Prostate gland (tissue), 2 donors: ENCODE data around the gene COA8. TPM values are rescaled to one million over a fixed set of nuclear protein-coding genes. Genes with fewer than 3 reads are reported as not detected.

Experiments
- DNase-seq: peaks from one replicate; pipeline ENCODE4 v3.0.0-alpha.2; 2019; ENCODE audit warnings: low spot score
- H3K27ac ChIP-seq, 2 donors: fragments of 200-600 bp; sonication (generic); 2 replicates each; pipeline ENCODE4 v1.5.1; 2017 to 2019
- H3K27me3 ChIP-seq: fragments of 200-600 bp; sonication (generic); replicated peaks from 2 replicates; pipeline ENCODE4 v1.5.1; 2019; ENCODE audit not compliant: insufficient read depth
- H3K36me3 ChIP-seq, 2 donors: fragments of 200-600 bp; sonication (generic); 1 replicate in 1 of 2; 2 replicates in 1 of 2; pipeline versions ENCODE4 v1.5.1 to v1.8.1; 2017 to 2019
- H3K4me1 ChIP-seq: fragments of 200-600 bp; sonication (generic); replicated peaks from 2 replicates; pipeline ENCODE4 v1.5.1; 2019
- H3K4me3 ChIP-seq, 2 donors: fragments of 200-600 bp; sonication (generic); 2 replicates each; pipeline ENCODE4 v1.5.1; 2017 to 2019
- H3K9me3 ChIP-seq: fragments of 200-600 bp; sonication (generic); 2 replicates; pipeline ENCODE4 v1.5.1; 2017
- CTCF ChIP-seq, 4 experiments: fragments of 200-600 bp in 2 of 4; fragments of 450-650 bp in 2 of 4; sonication (generic) in 2 of 4; IDR thresholded peaks; 1 replicate in 3 of 4; 2 replicates in 1 of 4; pipeline ENCODE4 v1.5.1; 2016 to 2019; ENCODE audit warnings: antibody characterized with exemption in 4 of 4, mild to moderate bottlenecking in 2 of 4, moderate library complexity in 2 of 4
- POLR2A ChIP-seq: fragments of 450-650 bp; IDR thresholded peaks from one replicate; pipeline ENCODE4 v1.6.1; 2016; ENCODE audit warnings: antibody characterized with exemption, mild to moderate bottlenecking
- POLR2AphosphoS5 ChIP-seq: sonication (generic); formaldehyde crosslinking; IDR thresholded peaks from one replicate; pipeline ENCODE4 v1.6.1; 2017; ENCODE audit warnings: antibody characterized with exemption
- WGBS: methylation state at CpG from one replicate; pipeline ENCODE4 v1.1.5; 2018; 5-methylcytosine and 5-hydroxymethylcytosine counted together
- intact Hi-C: fragments of 100-400 bp; cut with DNase I; formaldehyde crosslinking; loops from one replicate; pipeline ENCODE4 v1.14.2; 2022
- total RNA-seq, 2 donors: library from RNA; depleted of rRNA; stranded (reverse); fragments of >200 nt; gene quantifications; one replicate each; pipeline ENCODE4 v1.1.0, GENCODE V29; 2016

COA8 gene
- total RNA-seq, 2 donors from 2014 or later, result 24.3 to 24.9 TPM

- intact Hi-C loops, result no loop called here
- peak overlapping the region; percentile 64 to 68 for H3K27ac ChIP-seq
- H3K36me3 ChIP-seq, result no peaks in the 10 kb centered on the region
- peaks cover 36% of the 10 kb centered on the region for H3K4me1 ChIP-seq
- no peak overlapping the region for H3K4me3 ChIP-seq
- DNase-seq, result no peak
- TF ChIP-seq POLR2A (no peak), CTCF (IDR thresholded peaks at IDR 0.05) (no peak), POLR2AphosphoS5 (no peak)
- 75% methylated on average over 9 of the region's 10 CpGs for WGBS
- no peaks in the 10 kb centered on the region for H3K9me3 ChIP-seq
- no peaks in the 10 kb centered on the region for H3K27me3 ChIP-seq
Observed at GRCh38 chr14:103543140-103543539, 19.6 kb upstream of the COA8 start.

- WGBS, result 31% methylated on average over 16 of the region's 19 CpGs
- DNase-seq, result no peak
- no peak overlapping the region for H3K4me3 ChIP-seq
- no peaks in the 10 kb centered on the region for H3K9me3 ChIP-seq
- intact Hi-C loops, result no loop called here
- H3K36me3 ChIP-seq, result no peaks in the 10 kb centered on the region
- peak overlapping the region in 1 of 2 donors; percentile 39 for H3K27ac ChIP-seq
- H3K4me1 ChIP-seq, result peaks cover 36% of the 10 kb centered on the region
- no peak for TF ChIP-seq POLR2A
- peak; percentile 19 for TF ChIP-seq POLR2AphosphoS5
- H3K27me3 ChIP-seq, result no peaks in the 10 kb centered on the region
Observed at GRCh38 chr14:103543721-103544387, 18.9 kb upstream of the COA8 start.

GRCh38 chr14:103544388-103545218, 18.2 kb upstream of the COA8 start:
- TF ChIP-seq CTCF (IDR thresholded peaks at IDR 0.05), result no peak
- no peak for TF ChIP-seq POLR2A
- TF ChIP-seq POLR2AphosphoS5, result no peak
- WGBS, result 45% methylated on average over 35 of the region's 35 CpGs
- peaks cover 36% of the 10 kb centered on the region for H3K4me1 ChIP-seq

GRCh38 chr14:103545219-103545914, 17.4 kb upstream of the COA8 start:
- Histone ChIP-seq H3K27ac (no peak overlapping the region), H3K27me3 (no peaks in the 10 kb centered on the region)
- intact Hi-C loops, result no loop called here

More at GRCh38 chr14:103544388-103545218, 18.2 kb upstream of the COA8 start:
- Histone ChIP-seq H3K27ac (peak overlapping the region in 1 of 2 donors; percentile 39), H3K27me3 (no peaks in the 10 kb centered on the region), H3K9me3 (no peaks in the 10 kb centered on the region), H3K36me3 (no peaks in the 10 kb centered on the region), H3K4me3 (no peak overlapping the region)
- intact Hi-C loops, result no loop called here
- no peak for DNase-seq

More at GRCh38 chr14:103545219-103545914, 17.4 kb upstream of the COA8 start:
- TF ChIP-seq CTCF (IDR thresholded peaks at IDR 0.05) (no peak), POLR2AphosphoS5 (no peak), POLR2A (no peak)
- Histone ChIP-seq H3K4me3 (no peak overlapping the region), H3K36me3 (no peaks in the 10 kb centered on the region), H3K4me1 (peaks cover 32% of the 10 kb centered on the region), H3K9me3 (no peaks in the 10 kb centered on the region)
- WGBS, result 96% methylated on average over 18 of the region's 29 CpGs
- DNase-seq, result no peak
